Lower leg skin (tissue), 3 donors: Measurements from ENCODE around the gene ARHGAP22.

Source experiments
- CTCF ChIP-seq, 3 donors: fragments of 450-650 bp; IDR thresholded peaks; one replicate each; pipeline ENCODE4 v1.5.1; 2016; ENCODE audit warnings: antibody characterized with exemption in 3 of 3, mild to moderate bottlenecking in 3 of 3, moderate library complexity in 2 of 3
- POLR2A ChIP-seq, 2 donors: fragments of 450-650 bp; IDR thresholded peaks; one replicate each; pipeline ENCODE4 v1.6.1; 2016 to 2017; ENCODE audit warnings: antibody characterized with exemption in 2 of 2, mild to moderate bottlenecking in 1 of 2, moderate library complexity in 1 of 2

DNA sequence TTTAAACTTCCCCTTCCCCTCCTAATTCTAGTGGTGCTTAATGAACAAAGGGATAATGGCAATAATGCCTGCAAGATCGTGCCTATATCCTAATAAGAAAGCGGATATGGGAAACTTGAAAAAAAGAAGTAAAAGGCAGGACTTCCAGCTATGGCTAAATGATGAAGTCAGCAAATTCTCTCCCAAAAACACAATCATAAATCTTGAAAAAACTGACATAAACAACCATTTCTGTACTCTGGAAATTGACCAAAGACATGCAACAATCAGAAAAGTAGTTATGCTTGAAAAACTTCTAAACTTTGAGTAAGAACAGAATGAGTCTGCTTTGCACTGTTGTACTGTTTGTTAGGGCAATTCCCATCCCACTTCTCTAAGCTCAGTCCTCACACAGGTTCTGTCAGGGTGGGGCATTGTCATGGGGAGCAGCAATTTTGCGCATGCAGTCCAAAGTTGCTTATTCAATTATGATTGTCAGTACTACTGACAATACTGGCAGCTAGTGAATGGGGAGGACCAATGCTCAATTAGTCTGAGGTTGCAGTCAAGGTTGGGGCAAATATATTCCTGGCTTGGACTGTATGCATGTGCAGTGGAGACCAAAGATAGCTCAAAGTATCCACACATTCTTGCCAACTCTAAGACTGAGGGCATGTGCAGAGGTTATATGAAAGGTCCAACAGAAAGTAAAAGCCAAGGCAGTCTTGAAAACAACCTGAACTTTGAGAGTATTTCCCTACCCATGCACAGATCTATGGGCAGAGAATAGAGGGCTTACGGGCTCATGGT is 34.1 kb upstream of the ARHGAP22 start:
- no peak for TF ChIP-seq CTCF (IDR thresholded peaks at IDR 0.05)
- TF ChIP-seq POLR2A (IDR thresholded peaks at IDR 0.05) = no peak
